IPS-NIHi7 (cell line): ENCODE results near the gene PTPDC1.
"Not testable (repeated sequence)": the region's sequence is repeated elsewhere in the genome, so short reads cannot be mapped to it uniquely, and the experiment has no call there.

Source experiments
- DNase-seq: peaks from one replicate; pipeline ENCODE4 v3.0.0; 2012; ENCODE audit warnings: mixed read lengths; ENCODE audit errors: extremely low spot score

The PTPDC1 gene

GRCh38 chr9:94094219-94095145, 10.2 kb downstream of the PTPDC1 start:
- DNase-seq = not testable (repeated sequence)

- no peak for DNase-seq
Measured at GRCh38 chr9:94096819-94097577, 12.7 kb downstream of the PTPDC1 start.

- DNase-seq = no peak
Measured at GRCh38 chr9:94097788-94098414, 13.6 kb downstream of the PTPDC1 start.

- DNase-seq = no peak
Measured at GRCh38 chr9:94100152-94100879, 16.1 kb downstream of the PTPDC1 start.

DNA sequence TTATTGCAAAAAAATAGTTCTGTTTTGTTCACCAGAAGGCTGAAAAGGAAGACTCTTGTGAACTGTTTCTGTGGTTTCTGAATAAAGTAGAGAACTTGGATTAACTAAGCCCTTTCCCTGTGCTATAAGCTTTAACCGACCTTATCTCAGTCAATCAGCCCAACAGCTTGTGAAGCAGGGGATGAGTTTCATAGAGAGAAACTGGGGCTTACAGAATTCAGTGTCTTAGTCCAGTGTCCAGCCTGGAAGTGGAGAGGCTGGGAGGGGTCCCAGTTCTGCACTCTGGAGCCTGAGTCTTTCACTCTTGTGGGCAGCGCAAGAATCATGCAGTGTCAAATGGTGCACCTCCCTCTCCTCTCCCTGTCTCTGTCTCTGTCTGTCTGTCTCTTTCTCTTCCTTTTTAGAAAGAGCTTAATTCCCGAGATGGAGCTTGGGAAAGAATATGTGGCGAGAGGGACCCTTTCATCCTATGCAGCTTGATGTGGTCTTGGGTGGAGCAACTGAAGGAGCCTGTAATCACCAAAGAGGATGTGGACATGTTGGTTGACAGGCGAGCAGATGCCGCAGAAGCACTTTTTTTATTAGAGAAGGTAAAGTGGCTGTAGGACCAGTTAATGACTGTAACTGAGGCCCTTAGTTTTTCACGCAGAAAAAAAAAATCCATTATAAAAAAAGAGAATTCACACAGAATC, 17.0 kb downstream of the PTPDC1 start:
- no peak for DNase-seq

DNA sequence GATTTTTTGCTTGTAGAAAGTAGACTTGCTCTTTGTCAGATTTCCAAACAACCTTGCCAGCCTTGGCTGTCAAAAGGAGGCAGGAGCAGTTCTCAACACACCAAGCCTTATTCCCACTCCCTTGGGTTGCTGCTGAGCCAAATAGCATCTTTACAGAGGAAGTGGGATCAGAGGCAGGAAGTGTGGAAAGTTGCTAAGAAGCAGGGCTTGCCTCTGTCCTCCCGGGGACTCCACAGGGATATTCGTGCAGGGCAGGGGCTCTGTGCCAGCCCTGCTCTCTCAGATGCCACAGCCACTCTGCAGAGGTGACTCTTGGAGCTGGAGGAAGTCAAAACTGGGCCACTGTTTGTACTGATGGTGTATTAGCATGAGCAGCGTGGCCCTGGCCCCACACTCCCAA, 24.3 kb downstream of the PTPDC1 start:
- no peak for DNase-seq

DNA sequence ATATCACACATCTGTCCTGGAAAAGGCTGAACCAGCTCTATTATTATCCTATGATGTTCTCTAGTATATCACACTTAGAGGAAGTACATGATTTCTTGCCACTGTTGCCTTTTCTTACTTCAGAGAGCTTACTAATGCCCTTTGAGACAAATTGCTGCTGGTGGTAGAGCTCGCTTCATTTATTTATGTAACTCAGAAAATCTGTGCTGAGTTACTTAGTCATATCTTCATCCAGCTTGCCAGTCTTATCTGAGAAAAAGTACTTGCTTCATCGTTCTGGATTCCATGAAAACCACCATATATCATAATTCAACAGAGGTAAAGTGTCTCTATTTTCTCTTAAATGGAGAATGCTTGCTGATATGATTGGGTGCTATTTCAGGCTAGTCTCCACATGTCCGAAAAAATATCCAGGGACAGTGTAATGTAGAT, 26.6 kb downstream of the PTPDC1 start:
- DNase-seq = no peak

DNA sequence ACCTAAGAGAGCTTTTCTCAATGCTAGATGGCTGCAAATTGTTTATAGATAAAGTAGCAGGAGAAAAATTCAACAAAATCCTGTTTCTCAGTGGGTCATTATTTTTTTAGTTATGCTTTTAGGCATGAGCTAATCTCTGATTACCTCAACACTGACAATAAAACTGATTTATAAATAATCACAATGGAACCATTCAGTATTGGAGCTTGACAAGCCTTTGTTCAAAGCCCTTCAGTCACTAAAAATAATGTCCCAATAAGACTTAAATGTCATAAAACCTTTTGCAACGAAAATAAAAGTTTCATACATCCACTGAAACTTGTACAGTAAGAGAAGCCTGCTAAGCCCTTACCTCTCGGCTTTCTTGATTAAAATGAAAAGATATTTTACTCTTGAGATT, 27.2 kb downstream of the PTPDC1 start:
- no peak for DNase-seq

- DNase-seq = no peak
Measured at GRCh38 chr9:94112716-94113465, 28.6 kb downstream of the PTPDC1 start.

DNA sequence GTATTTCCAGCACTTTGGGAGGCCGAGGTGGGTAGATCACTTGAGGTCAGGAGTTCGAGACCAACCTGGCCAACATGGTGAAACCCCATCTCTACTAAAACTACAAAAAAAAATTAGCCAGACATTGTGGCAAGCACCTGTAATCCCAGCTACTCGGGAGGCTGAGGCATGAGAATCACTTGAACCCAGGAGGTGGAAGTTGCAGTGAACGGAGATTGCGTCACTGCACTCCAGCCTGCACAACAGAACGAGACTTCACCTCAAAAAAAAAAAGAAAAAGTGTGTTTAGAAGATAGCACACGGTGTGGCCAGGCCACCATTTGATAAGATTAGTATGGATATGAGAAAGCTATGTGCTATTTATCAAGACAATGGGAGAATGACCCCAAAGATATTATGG, 35.8 kb downstream of the PTPDC1 start:
- DNase-seq = not testable (repeated sequence)

- no peak for DNase-seq
Measured at GRCh38 chr9:94120854-94121376, 36.7 kb downstream of the PTPDC1 start.

DNA sequence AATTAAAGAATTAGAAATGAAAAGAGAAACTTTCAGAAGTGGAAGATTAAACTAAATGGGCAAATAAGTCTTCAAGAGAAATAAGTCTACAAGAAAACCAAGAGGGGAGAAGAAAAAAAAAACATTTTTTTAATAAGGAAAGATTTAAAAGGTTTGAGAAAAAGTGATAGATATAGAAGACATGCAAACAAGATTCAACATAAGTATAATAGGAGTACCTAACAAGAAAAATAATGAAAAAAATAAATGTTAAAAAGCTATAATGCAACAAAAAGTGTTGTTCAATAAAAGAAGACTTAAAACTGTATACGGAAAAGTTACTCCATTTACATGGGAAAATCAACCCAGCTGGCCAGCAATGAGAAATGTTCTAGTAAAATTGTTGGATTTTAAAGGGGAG, 42.6 kb downstream of the PTPDC1 start:
- no peak for DNase-seq

GRCh38 chr9:94127806-94128205, 43.5 kb downstream of the PTPDC1 start:
- no peak for DNase-seq

DNA sequence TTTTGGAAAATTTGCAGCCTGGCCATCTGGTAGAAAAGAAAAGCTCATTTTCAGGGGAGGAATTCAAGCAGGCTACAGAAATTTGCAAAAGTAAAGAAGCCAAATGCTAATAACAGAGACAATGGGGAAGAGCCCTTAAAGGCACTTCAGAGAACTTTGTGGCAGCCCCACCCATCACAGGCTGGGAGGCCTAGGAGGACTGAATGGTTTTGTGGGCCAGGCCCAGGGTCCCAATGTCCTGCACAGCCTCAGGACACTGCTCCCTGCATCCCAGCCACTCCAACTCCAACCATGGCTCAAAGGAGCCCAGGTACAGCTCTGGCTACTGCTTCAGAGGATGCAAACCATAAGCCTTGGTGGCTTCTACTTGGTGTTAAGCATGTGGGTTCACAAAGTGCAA, 44.3 kb downstream of the PTPDC1 start:
- no peak for DNase-seq

DNA sequence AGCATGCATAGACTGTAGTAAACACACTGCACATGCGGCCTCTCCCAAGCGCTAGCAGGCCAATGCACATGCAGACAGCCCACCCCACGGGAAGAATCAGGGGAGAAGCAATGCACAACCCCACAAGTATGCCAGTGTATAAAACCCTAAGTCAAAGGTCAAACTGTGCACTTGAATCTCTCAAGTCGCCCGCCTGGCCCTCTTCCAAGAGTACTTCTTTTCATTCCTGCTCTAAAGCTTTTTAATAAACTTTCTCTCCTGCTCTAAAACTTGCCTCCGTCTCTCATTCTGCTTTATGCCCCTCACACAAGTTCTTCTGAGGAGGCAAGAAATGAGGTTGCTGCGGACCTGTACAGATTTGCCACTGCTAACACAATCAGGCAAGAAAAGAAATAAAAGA, 50.4 kb downstream of the PTPDC1 start:
- DNase-seq = no peak

DNA sequence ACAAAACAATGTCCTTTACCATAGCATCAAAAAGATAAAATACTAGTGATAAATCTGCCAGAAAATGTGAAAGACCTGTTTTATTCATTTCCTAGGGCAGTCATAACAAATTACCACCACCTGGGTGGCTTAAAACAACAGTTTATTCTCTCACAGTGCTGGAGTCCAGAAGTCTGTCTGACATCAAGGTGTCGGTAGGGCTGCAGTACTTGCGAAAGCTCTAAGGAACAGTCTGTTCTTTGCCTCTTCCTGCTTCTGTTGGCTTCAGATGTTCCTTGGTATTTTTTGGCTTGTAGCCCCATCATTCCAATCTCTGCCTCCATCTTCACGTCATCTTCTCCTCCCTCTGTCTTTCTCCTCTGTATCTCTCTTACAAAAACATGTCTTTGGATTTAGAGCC, 51.0 kb downstream of the PTPDC1 start:
- DNase-seq = no peak

DNA sequence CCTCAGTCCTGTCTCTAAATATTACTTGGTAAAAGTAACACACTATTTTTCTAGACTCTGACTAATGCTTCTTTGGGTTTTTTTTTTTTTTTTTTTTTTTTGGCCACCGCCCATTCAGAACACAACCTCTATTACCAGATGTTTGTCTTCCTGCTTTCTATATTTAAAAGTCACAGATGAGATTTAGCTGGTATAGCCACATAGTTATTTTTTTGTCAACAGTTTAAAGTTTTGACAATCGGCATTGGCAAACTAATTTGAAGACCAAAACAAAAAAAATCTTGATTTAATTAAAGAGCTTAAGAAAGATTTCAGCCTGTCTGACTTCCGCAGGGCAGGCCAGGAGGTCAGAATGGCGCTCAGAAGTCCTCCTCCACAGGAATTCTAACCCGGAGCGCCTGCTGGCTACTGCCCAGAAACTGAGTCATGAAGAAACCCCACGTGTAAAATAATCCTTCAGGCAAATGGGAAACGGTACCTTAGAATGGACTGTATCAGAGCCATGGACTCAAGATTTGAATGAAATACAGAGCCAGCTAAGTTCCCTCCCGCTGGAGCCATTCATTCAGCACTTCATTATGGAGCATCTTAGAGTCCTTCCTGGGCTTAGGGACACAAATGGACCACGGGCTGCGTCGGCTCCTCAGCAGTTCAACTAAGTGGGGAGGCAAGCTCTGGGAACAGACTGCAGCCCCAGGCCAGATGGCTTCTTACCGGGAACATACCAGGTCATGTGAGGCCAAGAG, 55.6 kb downstream of the PTPDC1 start:
- no peak for DNase-seq

DNA sequence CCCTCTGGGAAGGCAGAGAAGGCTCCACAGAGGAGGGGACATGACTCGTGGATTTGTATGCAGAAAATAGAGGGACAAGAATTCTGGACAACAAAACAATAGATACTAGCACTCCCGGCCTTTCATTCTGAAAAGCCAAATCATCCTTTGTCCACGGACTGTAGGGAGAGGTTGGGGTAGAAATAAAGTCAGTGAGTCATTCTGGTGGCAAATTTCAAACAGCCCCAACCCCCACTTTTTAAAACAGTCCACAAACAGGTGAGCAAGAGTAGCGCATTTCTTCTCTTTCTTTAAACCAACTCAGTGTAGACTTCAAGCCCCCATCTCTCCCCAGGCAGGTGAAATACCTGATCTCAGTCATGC, 56.1 kb downstream of the PTPDC1 start:
- no peak for DNase-seq
